AG10803 (cell line): ENCODE results near the gene SMCHD1.

Source experiments
- DNase-seq: peaks from one replicate; pipeline ENCODE4 v3.0.0; 2010; ENCODE audit warnings: low read depth
- H3K4me3 ChIP-seq: 2 replicates; pipeline ENCODE4 v1.5.1; 2011; ENCODE audit warnings: mild to moderate bottlenecking, low read length, control low read depth
- CTCF ChIP-seq: conservative IDR thresholded peaks from 2 replicates; pipeline ENCODE4 v1.5.1; 2011; ENCODE audit warnings: mild to moderate bottlenecking, low read length, control low read depth, inconsistent platforms

The SMCHD1 gene

GRCh38 chr18:2814928-2815327, 159.4 kb downstream of the SMCHD1 start:
- no peak for DNase-seq
- H3K4me3 ChIP-seq, result no peak overlapping the region
- no peak for TF ChIP-seq CTCF

- DNase-seq, result no peak
- TF ChIP-seq CTCF, result no peak
- no peak overlapping the region for H3K4me3 ChIP-seq
Observed at GRCh38 chr18:2818281-2818680, 162.8 kb downstream of the SMCHD1 start.

- no peak for TF ChIP-seq CTCF
- no peak overlapping the region for H3K4me3 ChIP-seq
- no peak for DNase-seq
Observed at GRCh38 chr18:2821695-2822094, 166.2 kb downstream of the SMCHD1 start.

- TF ChIP-seq CTCF, result no peak
- no peak overlapping the region for H3K4me3 ChIP-seq
- DNase-seq, result no peak
Observed at GRCh38 chr18:2822213-2822921, 166.8 kb downstream of the SMCHD1 start.

- no peak for TF ChIP-seq CTCF
- DNase-seq, result no peak
- no peak overlapping the region for H3K4me3 ChIP-seq
Observed at GRCh38 chr18:2823202-2823601, 167.7 kb downstream of the SMCHD1 start.

- no peak for DNase-seq
- TF ChIP-seq CTCF, result no peak
- no peak overlapping the region for H3K4me3 ChIP-seq
Observed at GRCh38 chr18:2823966-2824365, 168.4 kb downstream of the SMCHD1 start.

GRCh38 chr18:2824865-2825264, 169.3 kb downstream of the SMCHD1 start:
- no peak for TF ChIP-seq CTCF
- no peak for DNase-seq
- H3K4me3 ChIP-seq, result no peak overlapping the region
